ENCODE measurements around the gene ADAMTS2.

- TF ChIP-seq EZH2phosphoT487 (conservative IDR thresholded peaks at IDR 0.05; ENCODE audit: low read length) (no peak), CTCF (IDR thresholded peaks at IDR 0.05; ENCODE audit: insufficient read depth, low read length, poor library complexity, severe bottlenecking) (no peak)
Measured at GRCh38 chr5:179343021-179343718, 2.1 kb downstream of the ADAMTS2 start.
